DOHH2 (cell line): Measurements from ENCODE around the gene TERB1.

Experiments
- H3F3A ChIP-seq: fragments of 200-600 bp; sonication (generic), shearing (Covaris generic); 2 replicates; pipeline ENCODE4 v1.6.0; 2016; ENCODE audit warnings: antibody characterized with exemption, mild to moderate bottlenecking; ENCODE audit not compliant: control insufficient read depth, insufficient read depth
- H3K27ac ChIP-seq: fragments of 200-600 bp; sonication (generic); 2 replicates; pipeline ENCODE4 v1.5.1; 2014; ENCODE audit warnings: low read depth, mild to moderate bottlenecking, low read length, moderate library complexity
- H3K27me3 ChIP-seq: fragments of 200-600 bp; sonication (generic); 2 replicates; pipeline ENCODE4 v1.6.1; 2014; ENCODE audit warnings: mild to moderate bottlenecking, low read length, mixed read lengths; ENCODE audit not compliant: control insufficient read depth
- H3K36me3 ChIP-seq: fragments of 200-600 bp; sonication (generic); 2 replicates; pipeline ENCODE4 v1.6.1; 2014; ENCODE audit warnings: mild to moderate bottlenecking, low read length, moderate library complexity, mixed read lengths; ENCODE audit not compliant: control insufficient read depth
- H3K4me1 ChIP-seq: fragments of 200-600 bp; sonication (generic); 2 replicates; pipeline ENCODE4 v1.6.1; 2014; ENCODE audit warnings: mild to moderate bottlenecking, low read length, mixed read lengths; ENCODE audit not compliant: control insufficient read depth
- H3K4me2 ChIP-seq: fragments of 200-600 bp; sonication (generic); 2 replicates; pipeline ENCODE4 v1.6.0; 2014; ENCODE audit warnings: mild to moderate bottlenecking, low read length, moderate library complexity
- H3K4me3 ChIP-seq: fragments of 200-600 bp; sonication (generic); 2 replicates; pipeline ENCODE4 v1.5.1; 2014; ENCODE audit warnings: mild to moderate bottlenecking, low read length, mixed read lengths
- H3K79me2 ChIP-seq: fragments of 200-600 bp; sonication (generic); 2 replicates; pipeline ENCODE4 v1.6.1; 2014; ENCODE audit warnings: mild to moderate bottlenecking, low read length, mixed read lengths; ENCODE audit not compliant: control insufficient read depth
- H3K9me2 ChIP-seq: fragments of 200-600 bp; sonication (generic); replicated peaks from 2 replicates; pipeline ENCODE4 v1.6.1; 2014; ENCODE audit warnings: mild to moderate bottlenecking, low read length, mixed read lengths; ENCODE audit not compliant: control insufficient read depth
- H3K9me3 ChIP-seq: fragments of 200-600 bp; sonication (generic); 2 replicates; pipeline ENCODE4 v1.6.1; 2014; ENCODE audit warnings: antibody characterized with exemption, low read length, mixed read lengths; ENCODE audit not compliant: control insufficient read depth, insufficient read depth
- H4K20me1 ChIP-seq: fragments of 200-600 bp; sonication (generic); 2 replicates; pipeline ENCODE4 v1.6.0; 2014; ENCODE audit warnings: low read depth, mild to moderate bottlenecking, antibody characterized with exemption, low read length, moderate library complexity; ENCODE audit not compliant: control insufficient read depth, insufficient read depth
- EZH2phosphoT487 ChIP-seq: fragments of 200-600 bp; sonication (generic); IDR thresholded peaks from 2 replicates; pipeline ENCODE4 v1.6.1; 2017; ENCODE audit warnings: borderline replicate concordance, mild to moderate bottlenecking, antibody characterized with exemption, low read length, moderate library complexity, mixed read lengths
- TF ChIP-seq, protein P1 (sequence below): fragments of 200-600 bp; sonication (generic); IDR thresholded peaks from one replicate; pipeline ENCODE4 v1.5.1; 2014; ENCODE audit warnings: antibody characterized with exemption, mild to moderate bottlenecking, low read depth, low read length; ENCODE audit not compliant: poor library complexity, severe bottlenecking

The TERB1 gene

DNA sequence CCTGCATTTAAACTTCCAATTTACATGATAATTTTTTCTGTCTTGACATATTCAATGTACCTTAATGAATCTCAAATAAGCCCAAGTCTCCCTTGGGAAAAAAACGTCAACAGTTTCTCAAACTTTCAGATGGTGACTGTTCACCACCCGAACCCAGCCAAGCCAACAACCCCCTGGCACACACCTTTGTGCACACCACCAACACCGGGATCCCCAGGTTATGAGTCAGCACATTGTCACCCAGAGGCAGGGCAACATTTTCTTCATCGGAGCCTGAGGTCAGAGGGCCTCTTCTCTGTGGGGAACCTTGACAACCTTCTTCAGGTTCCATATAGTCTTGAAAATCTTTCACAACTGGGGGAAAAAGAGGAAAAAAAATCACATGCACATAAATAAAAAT is 65.5 kb downstream of the TERB1 start:
- Histone ChIP-seq H3K9me2 (no peaks in the 10 kb centered on the region), H3K79me2 (peaks cover 21% of the 10 kb centered on the region), H3F3A (no peaks in the 10 kb centered on the region), H4K20me1 (peaks cover 3% of the 10 kb centered on the region; the same call in 1 of the 2 replicates), H3K4me3 (no peak overlapping the region), H3K4me1 (no peaks in the 10 kb centered on the region), H3K27me3 (no peaks in the 10 kb centered on the region), H3K9me3 (no peaks in the 10 kb centered on the region), H3K36me3 (peaks cover 87% of the 10 kb centered on the region), H3K4me2 (no peak overlapping the region), H3K27ac (no peak overlapping the region)
- TF ChIP-seq EZH2phosphoT487, result no peak
- TF ChIP-seq, protein P1, sequence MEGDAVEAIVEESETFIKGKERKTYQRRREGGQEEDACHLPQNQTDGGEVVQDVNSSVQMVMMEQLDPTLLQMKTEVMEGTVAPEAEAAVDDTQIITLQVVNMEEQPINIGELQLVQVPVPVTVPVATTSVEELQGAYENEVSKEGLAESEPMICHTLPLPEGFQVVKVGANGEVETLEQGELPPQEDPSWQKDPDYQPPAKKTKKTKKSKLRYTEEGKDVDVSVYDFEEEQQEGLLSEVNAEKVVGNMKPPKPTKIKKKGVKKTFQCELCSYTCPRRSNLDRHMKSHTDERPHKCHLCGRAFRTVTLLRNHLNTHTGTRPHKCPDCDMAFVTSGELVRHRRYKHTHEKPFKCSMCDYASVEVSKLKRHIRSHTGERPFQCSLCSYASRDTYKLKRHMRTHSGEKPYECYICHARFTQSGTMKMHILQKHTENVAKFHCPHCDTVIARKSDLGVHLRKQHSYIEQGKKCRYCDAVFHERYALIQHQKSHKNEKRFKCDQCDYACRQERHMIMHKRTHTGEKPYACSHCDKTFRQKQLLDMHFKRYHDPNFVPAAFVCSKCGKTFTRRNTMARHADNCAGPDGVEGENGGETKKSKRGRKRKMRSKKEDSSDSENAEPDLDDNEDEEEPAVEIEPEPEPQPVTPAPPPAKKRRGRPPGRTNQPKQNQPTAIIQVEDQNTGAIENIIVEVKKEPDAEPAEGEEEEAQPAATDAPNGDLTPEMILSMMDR, result no peak

DNA sequence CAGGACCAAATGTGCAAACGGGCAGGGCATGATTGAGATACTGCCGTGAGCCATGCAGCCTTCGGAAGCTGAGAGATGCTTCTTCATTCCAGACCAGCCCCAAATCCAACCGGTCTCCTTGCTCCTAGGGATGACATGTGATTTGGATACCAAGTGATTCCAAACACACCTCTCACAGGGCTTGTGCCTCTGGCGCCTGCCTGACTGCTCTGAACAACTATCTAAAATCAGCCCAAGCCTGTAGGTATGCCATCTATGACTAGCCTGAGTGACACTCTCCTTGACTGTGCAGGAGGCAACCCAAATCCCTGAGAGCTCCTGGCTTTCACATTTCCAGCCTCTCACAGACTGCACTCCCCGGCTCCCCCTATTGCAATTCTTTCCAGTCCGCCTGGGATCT is 70.3 kb downstream of the TERB1 start:
- no peaks in the 10 kb centered on the region for H3K9me3 ChIP-seq
- no peak for TF ChIP-seq EZH2phosphoT487
- TF ChIP-seq, protein P1, result no peak
- H3K27me3 ChIP-seq, result no peaks in the 10 kb centered on the region
- H3K9me2 ChIP-seq, result no peaks in the 10 kb centered on the region
- no peaks in the 10 kb centered on the region for H3K4me1 ChIP-seq
- H3F3A ChIP-seq, result no peaks in the 10 kb centered on the region
- H3K4me3 ChIP-seq, result no peak overlapping the region
- H3K27ac ChIP-seq, result no peak overlapping the region
- H3K36me3 ChIP-seq, result peaks cover 85% of the 10 kb centered on the region
- H3K4me2 ChIP-seq, result no peak overlapping the region
- H4K20me1 ChIP-seq, result no peaks in the 10 kb centered on the region
- H3K79me2 ChIP-seq, result no peaks in the 10 kb centered on the region

GRCh38 chr16:66728804-66729203 is 72.6 kb downstream of the TERB1 start:
- Histone ChIP-seq H3K4me2 (no peak overlapping the region), H3K4me3 (no peak overlapping the region), H3K4me1 (no peaks in the 10 kb centered on the region), H3K9me3 (no peaks in the 10 kb centered on the region), H4K20me1 (no peaks in the 10 kb centered on the region), H3F3A (no peaks in the 10 kb centered on the region), H3K36me3 (peaks cover 84% of the 10 kb centered on the region), H3K27me3 (no peaks in the 10 kb centered on the region), H3K9me2 (no peaks in the 10 kb centered on the region), H3K27ac (no peak overlapping the region), H3K79me2 (no peaks in the 10 kb centered on the region)
- TF ChIP-seq, protein P1, result no peak
- TF ChIP-seq EZH2phosphoT487, result no peak
